ENCODE data around the gene TEX55.

DNA sequence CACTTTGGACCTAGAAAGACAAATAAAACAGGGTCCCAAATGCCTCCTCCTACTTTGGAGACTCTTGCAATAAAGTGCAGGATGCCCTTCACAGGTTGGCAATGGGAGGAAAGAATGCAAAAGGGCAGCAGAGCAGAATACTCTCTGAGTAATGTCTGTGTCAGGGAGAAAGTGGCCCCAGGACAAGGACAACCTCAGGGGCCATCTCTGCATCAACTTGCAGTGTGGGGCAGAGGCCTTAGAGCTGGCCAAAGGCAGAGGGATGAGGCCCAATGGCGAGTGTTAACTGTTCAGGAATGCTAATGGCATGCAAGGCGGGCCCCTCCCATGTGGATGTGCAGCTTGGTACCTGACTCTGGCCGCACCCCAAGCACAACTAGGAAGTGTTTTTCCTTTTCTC is 35.8 kb downstream of the TEX55 start:
- TF ChIP-seq, protein P1, sequence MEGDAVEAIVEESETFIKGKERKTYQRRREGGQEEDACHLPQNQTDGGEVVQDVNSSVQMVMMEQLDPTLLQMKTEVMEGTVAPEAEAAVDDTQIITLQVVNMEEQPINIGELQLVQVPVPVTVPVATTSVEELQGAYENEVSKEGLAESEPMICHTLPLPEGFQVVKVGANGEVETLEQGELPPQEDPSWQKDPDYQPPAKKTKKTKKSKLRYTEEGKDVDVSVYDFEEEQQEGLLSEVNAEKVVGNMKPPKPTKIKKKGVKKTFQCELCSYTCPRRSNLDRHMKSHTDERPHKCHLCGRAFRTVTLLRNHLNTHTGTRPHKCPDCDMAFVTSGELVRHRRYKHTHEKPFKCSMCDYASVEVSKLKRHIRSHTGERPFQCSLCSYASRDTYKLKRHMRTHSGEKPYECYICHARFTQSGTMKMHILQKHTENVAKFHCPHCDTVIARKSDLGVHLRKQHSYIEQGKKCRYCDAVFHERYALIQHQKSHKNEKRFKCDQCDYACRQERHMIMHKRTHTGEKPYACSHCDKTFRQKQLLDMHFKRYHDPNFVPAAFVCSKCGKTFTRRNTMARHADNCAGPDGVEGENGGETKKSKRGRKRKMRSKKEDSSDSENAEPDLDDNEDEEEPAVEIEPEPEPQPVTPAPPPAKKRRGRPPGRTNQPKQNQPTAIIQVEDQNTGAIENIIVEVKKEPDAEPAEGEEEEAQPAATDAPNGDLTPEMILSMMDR (IDR thresholded peaks at IDR 0.05) = no peak
- no peak for TF ChIP-seq POLR2AphosphoS5 (IDR thresholded peaks at IDR 0.05)
